KG1 (cell line): Measurements from ENCODE around the gene SCAF8.
"Not testable (repeated sequence)": the region's sequence is repeated elsewhere in the genome, so short reads cannot be mapped to it uniquely, and the experiment has no call there.

Experiments used
- DNase-seq: peaks from one replicate; lab custom pipeline; 2025; lab: John Stamatoyannopoulos, UW

Gene SCAF8

GRCh38 chr6:154733183-154733625 is at the start of gene SCAF8:
SCAF8 (plus strand) TSS chr6:154733416; CDS start chr6:154733901, 485 bp downstream.
- DNase-seq = peak; percentile 59

GRCh38 chr6:154683756-154684523 is 49.3 kb upstream of the SCAF8 start:
- DNase-seq = peak; percentile 58

- no peak for DNase-seq
Measured at GRCh38 chr6:154686162-154686561, 47.1 kb upstream of the SCAF8 start.

GRCh38 chr6:154689493-154690255 is 43.5 kb upstream of the SCAF8 start:
- no peak for DNase-seq

DNA sequence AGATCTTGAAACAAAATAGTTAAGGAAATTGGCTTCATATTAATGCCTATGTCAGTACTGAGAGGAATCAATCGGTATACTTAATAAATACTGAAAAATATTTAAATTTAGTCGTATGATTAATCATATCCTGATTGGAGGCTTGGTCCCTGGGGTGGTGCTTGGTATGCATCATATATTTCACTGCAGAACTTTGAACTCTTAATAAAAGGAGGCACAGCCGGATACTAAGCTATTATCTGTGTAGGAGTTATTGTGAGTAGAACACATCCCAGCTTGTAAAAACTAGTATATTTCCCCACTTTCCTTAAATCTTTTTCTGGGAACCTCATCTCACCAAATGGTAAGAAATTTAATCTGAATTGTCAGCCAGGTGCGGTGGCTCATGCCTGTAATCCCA is 42.4 kb upstream of the SCAF8 start:
- no peak for DNase-seq

DNA sequence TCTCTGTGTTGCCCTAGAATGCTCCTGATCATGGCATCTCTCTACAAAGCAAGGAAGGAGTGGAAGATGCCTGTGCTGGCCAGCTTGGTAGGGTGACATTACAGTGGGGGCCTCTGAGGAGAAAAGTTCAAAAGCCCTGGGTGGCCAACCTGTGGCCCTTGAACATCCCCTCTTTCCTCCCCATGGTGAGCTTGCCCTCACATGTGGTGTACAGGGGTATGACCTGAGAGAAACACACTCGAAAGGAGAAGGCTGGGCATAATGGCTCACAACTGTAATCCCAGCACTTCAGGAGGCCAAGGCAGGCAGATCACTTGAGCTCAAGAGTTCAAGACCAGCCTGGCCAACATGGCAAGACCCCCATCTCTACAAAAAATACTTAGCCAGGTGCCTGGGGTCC is 36.6 kb upstream of the SCAF8 start:
- no peak for DNase-seq

GRCh38 chr6:154703124-154703523 is 30.1 kb upstream of the SCAF8 start:
- no peak for DNase-seq

- no peak for DNase-seq
Measured at GRCh38 chr6:154705471-154706113, 27.6 kb upstream of the SCAF8 start.

- DNase-seq = no peak
Measured at GRCh38 chr6:154706389-154706788, 26.8 kb upstream of the SCAF8 start.

- no peak for DNase-seq
Measured at GRCh38 chr6:154709621-154710020, 23.6 kb upstream of the SCAF8 start.

GRCh38 chr6:154710689-154711088 is 22.5 kb upstream of the SCAF8 start:
- DNase-seq = no peak

- DNase-seq = no peak
Measured at GRCh38 chr6:154715446-154715845, 17.8 kb upstream of the SCAF8 start.

- not testable (repeated sequence) for DNase-seq
Measured at GRCh38 chr6:154716350-154716749, 16.9 kb upstream of the SCAF8 start.

- DNase-seq = no peak
Measured at GRCh38 chr6:154719433-154719832, 13.8 kb upstream of the SCAF8 start.

- no peak for DNase-seq
Measured at GRCh38 chr6:154719854-154720253, 13.4 kb upstream of the SCAF8 start.

GRCh38 chr6:154721460-154721859 is 11.8 kb upstream of the SCAF8 start:
- DNase-seq = no peak

DNA sequence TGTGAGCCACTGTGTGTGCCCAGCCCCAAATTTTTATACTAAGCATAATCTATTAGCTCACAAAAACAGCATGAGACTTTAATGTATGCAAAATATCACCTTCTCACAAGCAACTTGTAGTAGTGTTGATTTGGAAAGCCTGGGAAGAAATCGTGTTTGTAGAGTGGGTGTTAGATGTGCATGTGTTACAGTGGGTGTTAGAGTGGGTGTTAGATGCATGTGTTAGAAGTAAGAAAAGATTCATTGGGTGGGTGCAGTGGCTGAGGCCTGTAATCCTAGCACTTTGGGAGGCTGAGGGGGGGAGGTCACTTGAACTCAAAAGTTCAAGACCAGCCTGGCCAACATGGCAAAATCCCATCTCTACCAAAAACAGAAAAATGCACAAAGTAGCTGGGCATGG is 6.3 kb upstream of the SCAF8 start:
- no peak for DNase-seq

DNA sequence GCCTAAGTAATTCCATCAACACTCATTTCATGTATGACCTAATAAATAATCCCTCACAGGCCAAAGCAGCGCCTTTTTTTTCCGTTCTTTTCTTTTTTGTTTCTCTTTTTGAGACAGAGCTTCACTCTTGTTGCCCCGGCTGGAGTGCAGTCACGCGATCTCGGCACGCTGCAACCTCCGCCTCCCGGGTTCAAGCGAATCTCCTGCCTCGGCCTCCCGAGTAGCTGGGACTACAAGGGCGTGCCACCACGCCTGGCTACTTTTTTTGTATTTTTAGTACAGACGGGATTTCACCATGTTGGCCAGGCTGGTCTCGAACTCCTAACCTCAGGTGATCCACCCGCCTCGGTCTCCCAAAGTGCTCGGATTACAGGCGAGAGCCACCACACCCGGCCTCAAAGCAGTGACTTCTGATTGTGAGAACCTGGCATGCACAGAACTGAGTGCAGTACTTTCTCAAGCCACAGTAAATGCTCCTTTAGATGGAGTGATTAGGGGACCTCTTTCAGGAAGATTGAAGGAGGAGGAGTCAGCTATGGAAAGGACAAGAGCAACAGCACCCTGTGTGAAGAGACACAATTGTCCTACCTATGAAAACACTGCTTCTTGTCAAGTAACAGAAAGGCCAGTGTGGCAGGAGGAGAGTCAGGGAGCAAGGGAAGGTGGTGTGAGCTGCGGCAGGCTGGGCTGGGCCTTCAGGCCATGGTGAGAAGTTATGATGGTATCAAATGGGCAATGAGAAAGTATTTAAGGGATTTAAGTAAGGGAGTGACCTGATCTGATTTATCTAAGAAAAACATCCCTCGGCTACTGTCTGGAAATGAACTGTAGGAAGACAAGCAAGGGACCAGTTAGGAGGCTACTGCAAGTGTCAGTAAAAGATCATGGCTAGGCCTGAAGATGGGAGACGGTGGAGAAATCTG is 1.7 kb upstream of the SCAF8 start:
- no peak for DNase-seq

GRCh38 chr6:154732538-154733182 is 556 bp upstream of the SCAF8 start:
- DNase-seq = peak; percentile 74

GRCh38 chr6:154733626-154734382 is 588 bp downstream of the SCAF8 start:
- DNase-seq = peak; percentile 76
